ENCODE data around the gene PEX5L. TPM values are rescaled to one million over a fixed set of nuclear protein-coding genes. Genes with fewer than 3 reads are reported as not detected.

Gene PEX5L
- total RNA-seq, 1 experiment from 2014 or later: 0.33 TPM

DNA sequence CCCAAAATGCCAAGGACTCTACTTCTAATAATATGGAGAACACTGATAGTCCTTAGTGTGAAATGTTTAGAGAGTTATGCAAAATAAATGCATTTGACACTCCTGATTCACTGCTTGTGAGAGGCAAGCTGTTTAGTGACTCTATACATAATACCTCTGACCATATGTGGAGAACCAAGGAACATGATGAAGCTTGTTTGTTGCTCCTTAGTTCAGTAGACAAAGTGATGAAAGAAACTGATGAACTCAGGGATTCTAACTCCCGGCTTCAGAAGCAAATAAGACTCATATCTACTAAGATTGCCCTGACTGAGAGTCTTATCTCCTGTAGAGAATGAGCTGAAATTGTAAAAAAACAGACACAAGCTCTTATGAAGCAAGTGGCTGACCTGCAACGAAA, 41.3 kb downstream of the PEX5L start:
- Histone ChIP-seq H2AFZ (no peak overlapping the region), H3K27ac (no peak overlapping the region), H3K79me2 (ENCODE audit: low read depth) (no peaks in the 10 kb centered on the region), H3K9me3 (ENCODE audit: insufficient read depth, low read depth) (no peaks in the 10 kb centered on the region), H4K20me1 (ENCODE audit: insufficient read depth) (no peaks in the 10 kb centered on the region), H3K9me2 (ENCODE audit: insufficient read depth) (no peaks in the 10 kb centered on the region), H3K4me1 (replicated peaks; ENCODE audit: insufficient read depth) (peaks cover 20% of the 10 kb centered on the region), H3K27me3 (ENCODE audit: insufficient read depth, low read depth) (no peaks in the 10 kb centered on the region), H3F3A (ENCODE audit: insufficient read depth, low read depth) (no peaks in the 10 kb centered on the region), H3K4me2 (no peak overlapping the region), H3K4me3 (no peak overlapping the region), H3K36me3 (ENCODE audit: low read depth) (no peaks in the 10 kb centered on the region)
- no peak for DNase-seq
- ChIA-PET POLR2A (ENCODE audit: unreplicated experiment) (no interaction called here), CTCF (no interaction called here)
- no peak for TF ChIP-seq EZH2 (IDR thresholded peaks at IDR 0.05; ENCODE audit: low read depth)
- TF ChIP-seq, protein P1, sequence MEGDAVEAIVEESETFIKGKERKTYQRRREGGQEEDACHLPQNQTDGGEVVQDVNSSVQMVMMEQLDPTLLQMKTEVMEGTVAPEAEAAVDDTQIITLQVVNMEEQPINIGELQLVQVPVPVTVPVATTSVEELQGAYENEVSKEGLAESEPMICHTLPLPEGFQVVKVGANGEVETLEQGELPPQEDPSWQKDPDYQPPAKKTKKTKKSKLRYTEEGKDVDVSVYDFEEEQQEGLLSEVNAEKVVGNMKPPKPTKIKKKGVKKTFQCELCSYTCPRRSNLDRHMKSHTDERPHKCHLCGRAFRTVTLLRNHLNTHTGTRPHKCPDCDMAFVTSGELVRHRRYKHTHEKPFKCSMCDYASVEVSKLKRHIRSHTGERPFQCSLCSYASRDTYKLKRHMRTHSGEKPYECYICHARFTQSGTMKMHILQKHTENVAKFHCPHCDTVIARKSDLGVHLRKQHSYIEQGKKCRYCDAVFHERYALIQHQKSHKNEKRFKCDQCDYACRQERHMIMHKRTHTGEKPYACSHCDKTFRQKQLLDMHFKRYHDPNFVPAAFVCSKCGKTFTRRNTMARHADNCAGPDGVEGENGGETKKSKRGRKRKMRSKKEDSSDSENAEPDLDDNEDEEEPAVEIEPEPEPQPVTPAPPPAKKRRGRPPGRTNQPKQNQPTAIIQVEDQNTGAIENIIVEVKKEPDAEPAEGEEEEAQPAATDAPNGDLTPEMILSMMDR (conservative IDR thresholded peaks at IDR 0.05): no peak
- no TSS peak for BruUV-seq (replicated peaks)
- intact Hi-C loops (cut with micrococcal nuclease; ENCODE audit: unreplicated experiment): no loop called here

- ChIA-PET POLR2A (ENCODE audit: unreplicated experiment) (interaction anchor here (0.7 kb wide), 1 partner anchor 38 kb away, joined by 5 read pairs; no protein-coding TSS in a partner anchor), CTCF (no interaction called here)
- TF ChIP-seq, protein P1 (conservative IDR thresholded peaks at IDR 0.05): no peak
- no peak for TF ChIP-seq EZH2 (IDR thresholded peaks at IDR 0.05; ENCODE audit: low read depth)
- Histone ChIP-seq H4K20me1 (ENCODE audit: insufficient read depth) (no peaks in the 10 kb centered on the region), H3K36me3 (ENCODE audit: low read depth) (no peaks in the 10 kb centered on the region), H3K4me2 (peak overlapping the region; percentile 29), H2AFZ (no peak overlapping the region), H3K9me2 (ENCODE audit: insufficient read depth) (no peaks in the 10 kb centered on the region), H3K4me1 (replicated peaks; ENCODE audit: insufficient read depth) (peaks cover 20% of the 10 kb centered on the region), H3K27me3 (ENCODE audit: insufficient read depth, low read depth) (no peaks in the 10 kb centered on the region), H3K9me3 (ENCODE audit: insufficient read depth, low read depth) (no peaks in the 10 kb centered on the region), H3K79me2 (ENCODE audit: low read depth) (no peaks in the 10 kb centered on the region), H3F3A (ENCODE audit: insufficient read depth, low read depth) (no peaks in the 10 kb centered on the region), H3K4me3 (no peak overlapping the region), H3K27ac (peak overlapping the region; percentile 60)
- TSS peak; percentile 92 for BruUV-seq (replicated peaks)
- peak in 1 of 2 experiments; percentile 41 for DNase-seq
- intact Hi-C loops (cut with micrococcal nuclease; ENCODE audit: unreplicated experiment): no loop called here
These were observed 44.9 kb downstream of the PEX5L start for GRCh38 chr3:179991883-179992282.

DNA sequence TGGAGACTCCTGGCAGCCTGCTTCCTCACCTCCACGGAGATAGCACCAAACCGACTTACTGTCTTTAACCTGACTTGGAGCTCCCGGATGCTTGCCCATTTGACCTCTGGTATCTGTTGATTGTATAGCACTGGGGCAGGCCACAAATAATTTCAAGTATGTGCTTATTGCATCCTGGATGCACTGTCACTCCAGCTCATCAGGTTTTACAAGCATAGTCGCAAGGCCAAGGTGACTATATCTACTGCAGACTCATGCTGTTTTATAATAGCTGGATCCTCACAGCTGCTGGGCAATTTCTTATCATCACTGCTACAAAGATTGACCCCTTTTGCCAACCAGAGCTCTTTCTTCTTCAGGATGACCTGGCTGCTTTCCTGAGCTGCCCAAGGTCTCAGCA, 45.6 kb downstream of the PEX5L start:
- Histone ChIP-seq H4K20me1 (ENCODE audit: insufficient read depth) (no peaks in the 10 kb centered on the region), H3K4me2 (peak overlapping the region; percentile 29), H3K36me3 (ENCODE audit: low read depth) (no peaks in the 10 kb centered on the region), H3K4me1 (replicated peaks; ENCODE audit: insufficient read depth) (peaks cover 20% of the 10 kb centered on the region), H3K9me3 (ENCODE audit: insufficient read depth, low read depth) (no peaks in the 10 kb centered on the region), H3F3A (ENCODE audit: insufficient read depth, low read depth) (no peaks in the 10 kb centered on the region), H3K27ac (peak overlapping the region; percentile 60), H3K9me2 (ENCODE audit: insufficient read depth) (no peaks in the 10 kb centered on the region), H3K27me3 (ENCODE audit: insufficient read depth, low read depth) (no peaks in the 10 kb centered on the region), H3K4me3 (no peak overlapping the region), H3K79me2 (ENCODE audit: low read depth) (no peaks in the 10 kb centered on the region), H2AFZ (peak overlapping the region; percentile 3; the same call in 1 of the 2 replicates)
- ChIA-PET POLR2A (ENCODE audit: unreplicated experiment) (interaction anchor here (0.7 kb wide), 1 partner anchor 37 kb away, joined by 5 read pairs; no protein-coding TSS in a partner anchor), CTCF (interaction anchor here (0.6 kb wide), 3 partner anchors 37 to 349 kb away, joined by 3 to 5 read pairs (median 3); no protein-coding TSS in a partner anchor)
- no TSS peak for BruUV-seq (replicated peaks)
- peak; percentile 70 to 85 for DNase-seq
- intact Hi-C loops (cut with micrococcal nuclease; ENCODE audit: unreplicated experiment): no loop called here
- TF ChIP-seq, protein P1 (conservative IDR thresholded peaks at IDR 0.05): no peak
- TF ChIP-seq EZH2 (IDR thresholded peaks at IDR 0.05; ENCODE audit: low read depth): no peak

Measured in PC-9 (cell line).